Measurements from ENCODE around the gene SYNPO. TPM values are rescaled to one million over a fixed set of nuclear protein-coding genes. Genes with fewer than 3 reads are reported as not detected.

Gene SYNPO
- polyA plus RNA-seq, 1 of the 3 experiments (the other 2 are of a cell fraction) = 5.1 TPM

DNA sequence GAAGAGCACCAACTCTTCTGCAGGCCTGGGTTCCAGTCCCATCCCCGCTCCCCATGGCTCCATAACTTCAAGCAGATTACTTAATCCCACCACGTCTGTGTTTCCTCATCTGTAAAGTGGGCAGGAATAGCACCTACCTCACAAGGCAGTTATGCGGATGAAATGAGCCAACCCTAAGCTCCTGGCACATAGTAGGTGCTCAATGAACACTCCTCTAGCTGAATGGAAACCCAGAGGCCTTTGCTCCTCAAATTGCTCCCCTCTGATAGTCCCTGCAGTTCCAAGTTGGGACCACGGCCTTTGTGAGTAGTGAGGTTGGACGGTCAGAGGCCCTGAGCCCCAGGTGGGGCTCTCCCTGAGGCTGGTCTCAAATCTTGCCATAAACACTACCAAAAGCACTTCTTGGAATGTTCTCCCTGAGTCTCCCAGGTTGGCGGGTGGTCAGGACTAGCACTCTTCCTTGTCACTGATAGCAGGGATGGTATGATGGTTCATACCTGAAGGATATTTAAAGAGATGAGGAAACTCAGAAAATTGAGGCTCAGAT lies 35.5 kb upstream of the SYNPO start:
- H4K20me1 ChIP-seq (ENCODE audit: insufficient read depth) = no peaks in the 10 kb centered on the region
- no peak overlapping the region for H3K9ac ChIP-seq
- peak overlapping the region in 1 of 2 experiments; percentile 39; a peak in 2 of 4 replicates for H3K27ac ChIP-seq (ENCODE audit: low read depth in 2 of 2, low read length in 1 of 2)
- H3K79me2 ChIP-seq (ENCODE audit: insufficient read depth) = no peaks in the 10 kb centered on the region
- no peak overlapping the region for H2AFZ ChIP-seq (ENCODE audit: low read depth)
- no peak overlapping the region for H3K4me2 ChIP-seq
- TF ChIP-seq FOXJ3 (CRISPR knock-in tag; IDR thresholded peaks at IDR 0.05) (no peak), TAF1 (IDR thresholded peaks at IDR 0.05; ENCODE audit: borderline replicate concordance, low read depth, low read length) (no peak), JUND (IDR thresholded peaks at IDR 0.05) (no peak), TEAD4 (IDR thresholded peaks at IDR 0.05; ENCODE audit: borderline replicate concordance, insufficient read depth) (no peak), RFX5 (IDR thresholded peaks at IDR 0.05; ENCODE audit: low read length) (no peak), MXI1 (IDR thresholded peaks at IDR 0.05; ENCODE audit: low read depth, low read length) (no peak), REST (IDR thresholded peaks at IDR 0.05; ENCODE audit: low read depth, low read length) (no peak), FOXM1 (IDR thresholded peaks at IDR 0.05; ENCODE audit: low read depth) (no peak), YY1 (IDR thresholded peaks at IDR 0.05; ENCODE audit: low read depth) (no peak), CHD2 (IDR thresholded peaks at IDR 0.05; ENCODE audit: low read length, partially characterized antibody) (no peak), RCOR1 (IDR thresholded peaks at IDR 0.05; ENCODE audit: low read length) (no peak), SIN3A (IDR thresholded peaks at IDR 0.05; ENCODE audit: borderline replicate concordance, low read depth, low read length) (no peak), POLR2AphosphoS5 (IDR thresholded peaks at IDR 0.05; ENCODE audit: low read depth, low read length) (no peak), RXRA (IDR thresholded peaks at IDR 0.05; ENCODE audit: borderline replicate concordance, low read depth) (no peak), EP300 (IDR thresholded peaks at IDR 0.05; ENCODE audit: borderline replicate concordance in 1 of 2, low read depth in 1 of 2, low read length in 1 of 2) (no peak), NRF1 (IDR thresholded peaks at IDR 0.05; ENCODE audit: low read depth, low read length) (no peak)
- peaks cover 20 to 60% of the 10 kb centered on the region in 2 experiments for H3K4me1 ChIP-seq (ENCODE audit: control insufficient read depth in 1 of 2, insufficient read depth in 2 of 2, low read depth in 1 of 2, low read length in 1 of 2)
- H3K27me3 ChIP-seq (ENCODE audit: insufficient read depth) = no peaks in the 10 kb centered on the region
- no peak overlapping the region for H3K4me3 ChIP-seq (ENCODE audit: low read depth in 2 of 2, low read length in 1 of 2)
- peaks cover 5% of the 10 kb centered on the region in 2 experiments for H3K36me3 ChIP-seq (replicated peaks in 1 of 2; ENCODE audit: control insufficient read depth in 1 of 2, insufficient read depth in 2 of 2, low read length in 1 of 2)
- H3F3A ChIP-seq (replicated peaks; ENCODE audit: insufficient read depth) = no peaks in the 10 kb centered on the region
- H3K9me2 ChIP-seq = no peaks in the 10 kb centered on the region
- no peak for DNase-seq
- 87% methylated on average over 6 of the region's 6 CpGs for WGBS (ENCODE audit: low lambda C conversion rate)
- ChIA-PET CTCF (interaction anchor here (1.5 to 3.9 kb wide), 2 partner anchors 11 to 44 kb away, joined by 6 to 32 read pairs; no protein-coding TSS in a partner anchor), POLR2A (interaction anchor here (1.1 to 1.6 kb wide), 3 partner anchors 10 to 13 kb away, joined by 3 to 4 read pairs (median 4); no protein-coding TSS in a partner anchor)
- no peaks in the 10 kb centered on the region for H3K9me3 ChIP-seq

Data from SK-N-SH (cell line).